A549 (cell line): ENCODE measurements around the gene NDUFAF2. TPM values are rescaled to one million over a fixed set of nuclear protein-coding genes. Genes with fewer than 3 reads are reported as not detected.
A peak's percentile ranks its signal among the peaks of the same experiment; 100 is the strongest.

Experiments
- ATAC-seq, 2 experiments: fragments of 200-7000 bp in 1 of 2; fragments of >200 bp in 1 of 2; cut with Nextera tagmentation in 1 of 2; cut with Tn5 transposase in 1 of 2; 3 replicates each; pipeline versions ENCODE4 v1.8.0 to v1.9.1; 2018 to 2020; ENCODE audit warnings: mild to moderate bottlenecking in 1 of 2, moderate library complexity in 1 of 2
- CTCF ChIA-PET: fragments of 300-600 bp; sonication (Branson Sonifier 250); formaldehyde crosslinking; extraction: SDS; loops from one replicate; lab custom pipeline; 2021; ENCODE audit warnings: antibody characterized with exemption, inconsistent platforms; lab: Yijun Ruan, JAX
- POLR2A ChIA-PET: fragments of 350-600 bp; formaldehyde crosslinking; extraction: SDS; loops from one replicate; lab custom pipeline; 2021; ENCODE audit warnings: antibody characterized with exemption, inconsistent platforms; lab: Yijun Ruan, JAX
- DNase-seq, 2 experiments: peaks; one replicate each; pipeline versions ENCODE4 v3.0.0 to v3.0.0-alpha.2; 2011 to 2016; ENCODE audit warnings: low read depth in 1 of 2, low spot score in 1 of 2
- FAIRE-seq: peaks from 2 replicates; lab custom pipeline; 2011; peaks lifted over from hg19 to GRCh38; lab: Jason Lieb, UNC
- H3K27ac ChIP-seq, 2 experiments: fragments of >200 bp; sonication (Bioruptor Twin); formaldehyde crosslinking; 3 replicates each; pipeline ENCODE4 v1.5.1; 2016 to 2017
- H3K4me1 ChIP-seq: fragments of >200 bp; sonication (Bioruptor Twin); formaldehyde crosslinking; 3 replicates; pipeline ENCODE4 v1.6.1; 2016
- H3K4me2 ChIP-seq: fragments of >200 bp; sonication (Bioruptor Twin); formaldehyde crosslinking; 3 replicates; pipeline ENCODE4 v1.6.1; 2016
- H3K4me3 ChIP-seq: fragments of >200 bp; sonication (Bioruptor Twin); formaldehyde crosslinking; 3 replicates; pipeline ENCODE4 v1.5.1; 2016
- H3K9me3 ChIP-seq: fragments of >200 bp; sonication (Bioruptor Twin); formaldehyde crosslinking; 3 replicates; pipeline ENCODE4 v1.6.1; 2016
- BHLHE40 ChIP-seq: IDR thresholded peaks from 2 replicates; pipeline ENCODE4 v1.6.1; 2012; ENCODE audit warnings: low read depth, low read length, inconsistent platforms
- CEBPB ChIP-seq, 2 experiments: fragments of >200 bp in 1 of 2; sonication (Bioruptor Twin) in 1 of 2; formaldehyde crosslinking in 1 of 2; IDR thresholded peaks; 2 replicates each; pipeline ENCODE4 v1.6.1; 2012 to 2016
- CHD2 ChIP-seq: fragments of 150-350 bp; IDR thresholded peaks from 2 replicates; pipeline ENCODE4 v1.6.1; 2014; ENCODE audit warnings: low read length; ENCODE audit not compliant: partially characterized antibody
- EHF ChIP-seq: fragments of 250-450 bp; sonication (Bioruptor Pico); IDR thresholded peaks from 2 replicates; pipeline ENCODE4 v1.5.0; 2020; ENCODE audit warnings: mild to moderate bottlenecking
- FOSB ChIP-seq: fragments of 250-450 bp; sonication (Bioruptor Pico); IDR thresholded peaks from 2 replicates; pipeline ENCODE4 v1.5.0; 2020; ENCODE audit warnings: mild to moderate bottlenecking, moderate library complexity
- FOSL2 ChIP-seq, 2 experiments: fragments of 450-650 bp in 1 of 2; fragments of >200 bp in 1 of 2; sonication (Bioruptor Twin) in 1 of 2; formaldehyde crosslinking; IDR thresholded peaks; 2 replicates each; pipeline versions ENCODE4 v1.5.0 to v1.6.1; 2016 to 2020; ENCODE audit warnings: mild to moderate bottlenecking in 1 of 2, moderate library complexity in 1 of 2
- FOXS1 ChIP-seq: fragments of 250-450 bp; sonication (Bioruptor Pico); IDR thresholded peaks from 2 replicates; pipeline ENCODE4 v1.5.0; 2020; ENCODE audit warnings: mild to moderate bottlenecking, moderate library complexity
- HEYL ChIP-seq: fragments of 250-450 bp; sonication (Bioruptor Pico); IDR thresholded peaks from 2 replicates; pipeline ENCODE4 v1.8.0; 2021; ENCODE audit warnings: mild to moderate bottlenecking, moderate library complexity
- HOXB13 ChIP-seq: fragments of 250-450 bp; sonication (Bioruptor Pico); IDR thresholded peaks from 2 replicates; pipeline ENCODE4 v1.5.0; 2020; ENCODE audit warnings: low read depth, mild to moderate bottlenecking, moderate library complexity
- HOXB5 ChIP-seq: fragments of 250-450 bp; sonication (Bioruptor Pico); IDR thresholded peaks from 2 replicates; pipeline ENCODE4 v1.5.0; 2020; ENCODE audit warnings: mild to moderate bottlenecking, moderate library complexity
- JUNB ChIP-seq: fragments of >200 bp; sonication (Bioruptor Twin); formaldehyde crosslinking; IDR thresholded peaks from 2 replicates; pipeline ENCODE4 v1.6.1; 2016
- KDM1A ChIP-seq: fragments of 200-600 bp; sonication (generic); IDR thresholded peaks from 2 replicates; pipeline ENCODE4 v1.6.1; 2016; ENCODE audit warnings: low read depth, mild to moderate bottlenecking
- KDM5A ChIP-seq: fragments of 200-600 bp; sonication (generic); IDR thresholded peaks from 2 replicates; pipeline ENCODE4 v1.6.1; 2016; ENCODE audit warnings: antibody characterized with exemption, mild to moderate bottlenecking
- MAX ChIP-seq: IDR thresholded peaks from 2 replicates; pipeline ENCODE4 v1.6.1; 2012
- NR3C1 ChIP-seq: fragments of >200 bp; sonication (Bioruptor Twin); formaldehyde crosslinking; IDR thresholded peaks from 3 replicates; pipeline ENCODE4 v1.6.1; 2017
- RARB ChIP-seq: fragments of 250-450 bp; sonication (Bioruptor Pico); IDR thresholded peaks from 2 replicates; pipeline ENCODE4 v1.8.0; 2021; ENCODE audit warnings: mild to moderate bottlenecking, moderate library complexity
- RCOR1 ChIP-seq: fragments of 150-350 bp; IDR thresholded peaks from 2 replicates; pipeline ENCODE4 v1.6.1; 2014; ENCODE audit warnings: antibody characterized with exemption, low read length, low read depth
- TFCP2L1 ChIP-seq: fragments of 250-450 bp; sonication (Bioruptor Pico); IDR thresholded peaks from 2 replicates; pipeline ENCODE4 v1.5.0; 2021; ENCODE audit warnings: mild to moderate bottlenecking
- ZNF302 ChIP-seq: fragments of 250-450 bp; sonication (Bioruptor Pico); IDR thresholded peaks from 2 replicates; pipeline ENCODE4 v1.9.0; 2021; ENCODE audit warnings: inconsistent platforms, mild to moderate bottlenecking, moderate library complexity
- WGBS: methylation state at CpG from one replicate; pipeline ENCODE4 v1.1.6; 2017; ENCODE audit errors: missing lambda C conversion rate; 5-methylcytosine and 5-hydroxymethylcytosine counted together
- polyA plus RNA-seq, 4 experiments: library from polyadenylated mRNA; depleted of rRNA in 3 of 4; stranded (reverse); fragments of >200 nt; fragmentation: RNase III in 1 of 4; extraction: RNeasy Plus Mini Kit Qiagen cat#74134 plus additional on column Dnase treatment in 1 of 4; gene quantifications; 2 replicates in 3 of 4; 3 replicates in 1 of 4; pipeline ENCODE4 v1.2.3, GENCODE V29; 2011 to 2017
- TF ChIP-seq, protein P1 (sequence below): IDR thresholded peaks from 2 replicates; pipeline ENCODE4 v1.6.1; 2012; ENCODE audit warnings: low read depth, borderline replicate concordance

The NDUFAF2 gene
- polyA plus RNA-seq, 2 of the 4 experiments (the other 2 are of a cell fraction) = 66.1 to 83.7 TPM

GRCh38 chr5:61119066-61119465 is 174.1 kb downstream of the NDUFAF2 start:
- ChIA-PET POLR2A (no interaction called here), CTCF (interaction anchor here (1.1 kb wide), 1 partner anchor 13 kb away, joined by 3 read pairs; no protein-coding TSS in a partner anchor)
- Histone ChIP-seq H3K4me2 (no peak overlapping the region), H3K4me3 (no peak overlapping the region), H3K27ac (no peak overlapping the region), H3K4me1 (no peaks in the 10 kb centered on the region), H3K9me3 (no peaks in the 10 kb centered on the region)
- TF ChIP-seq HOXB5 (no peak), TFCP2L1 (CRISPR knock-in tag) (no peak), BHLHE40 (no peak), ZNF302 (CRISPR knock-in tag) (no peak), FOXS1 (no peak), RARB (no peak), HEYL (no peak), FOSB (CRISPR knock-in tag) (no peak), KDM1A (no peak)
- ATAC-seq (no peak), DNase-seq (no peak), FAIRE-seq (no peak)
- 76% methylated on average over 1 of the region's 1 CpG for WGBS

GRCh38 chr5:61120534-61120933 is 175.5 kb downstream of the NDUFAF2 start:
- H3K4me2 ChIP-seq = no peak overlapping the region
- TF ChIP-seq FOXS1 = no peak
- no peak for TF ChIP-seq RCOR1
- TF ChIP-seq, protein P1, sequence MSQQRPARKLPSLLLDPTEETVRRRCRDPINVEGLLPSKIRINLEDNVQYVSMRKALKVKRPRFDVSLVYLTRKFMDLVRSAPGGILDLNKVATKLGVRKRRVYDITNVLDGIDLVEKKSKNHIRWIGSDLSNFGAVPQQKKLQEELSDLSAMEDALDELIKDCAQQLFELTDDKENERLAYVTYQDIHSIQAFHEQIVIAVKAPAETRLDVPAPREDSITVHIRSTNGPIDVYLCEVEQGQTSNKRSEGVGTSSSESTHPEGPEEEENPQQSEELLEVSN = no peak
- TF ChIP-seq EHF (CRISPR knock-in tag) = no peak
- TF ChIP-seq MAX = no peak
- TF ChIP-seq NR3C1 = no peak
- no peak for TF ChIP-seq HOXB13 (CRISPR knock-in tag)
- TF ChIP-seq FOSL2 (IDR thresholded peaks at IDR 0.05) = no peak
- TF ChIP-seq FOSL2 (CRISPR knock-in tag; IDR thresholded peaks at IDR 0.05) = no peak
- DNase-seq = no peak
- WGBS = 67% methylated on average over 1 of the region's 1 CpG
- ChIA-PET CTCF (interaction anchor here (1.1 kb wide), 1 partner anchor 15 kb away, joined by 3 read pairs; no protein-coding TSS in a partner anchor), POLR2A (no interaction called here)
- no peaks in the 10 kb centered on the region for H3K4me1 ChIP-seq
- no peak for FAIRE-seq
- no peak for ATAC-seq
- H3K4me3 ChIP-seq = no peak overlapping the region
- H3K27ac ChIP-seq = no peak overlapping the region
- no peaks in the 10 kb centered on the region for H3K9me3 ChIP-seq

GRCh38 chr5:61123145-61123544 is 178.1 kb downstream of the NDUFAF2 start:
- H3K27ac ChIP-seq = no peak overlapping the region
- ChIA-PET CTCF (no interaction called here), POLR2A (no interaction called here)
- H3K9me3 ChIP-seq = no peaks in the 10 kb centered on the region
- DNase-seq (no peak), ATAC-seq (no peak), FAIRE-seq (no peak)
- no peak for TF ChIP-seq JUNB
- no peak for TF ChIP-seq CHD2
- no peak overlapping the region for H3K4me3 ChIP-seq
- H3K4me2 ChIP-seq = no peak overlapping the region
- no peaks in the 10 kb centered on the region for H3K4me1 ChIP-seq
- WGBS = 91% methylated on average over 4 of the region's 4 CpGs

GRCh38 chr5:61130289-61130688 is 185.3 kb downstream of the NDUFAF2 start:
- Histone ChIP-seq H3K4me2 (no peak overlapping the region), H3K4me1 (peaks cover 3% of the 10 kb centered on the region; the same call in 1 of the 3 replicates), H3K9me3 (no peaks in the 10 kb centered on the region), H3K4me3 (no peak overlapping the region), H3K27ac (no peak overlapping the region)
- CTCF ChIA-PET = no interaction called here
- 91% methylated on average over 2 of the region's 2 CpGs for WGBS
- ATAC-seq (no peak), FAIRE-seq (peak; percentile 13), DNase-seq (no peak)
- no peak for TF ChIP-seq CEBPB (IDR thresholded peaks at IDR 0.05)
- TF ChIP-seq FOXS1 = no peak
- no peak for TF ChIP-seq KDM5A
- POLR2A ChIA-PET = no interaction called here
